ENCODE data around the gene CCDC107.

Gene CCDC107

GRCh38 chr9:35696520-35697215 lies 38.6 kb downstream of the CCDC107 start:
- no peaks in the 10 kb centered on the region for H3K9me3 ChIP-seq (ENCODE audit: control insufficient read depth in 5 of 5, low read length in 5 of 5)
- H3K4me1 ChIP-seq (ENCODE audit: control insufficient read depth in 5 of 5, insufficient read depth in 5 of 5, low read length in 5 of 5): peaks cover 0 to under 1% (median 0%) of the 10 kb centered on the region in 5 donors
- H3K27ac ChIP-seq (ENCODE audit: low read depth, low read length): no peak overlapping the region
- no peak overlapping the region for H3K4me3 ChIP-seq (ENCODE audit: low read depth in 1 of 5, low read length in 5 of 5)
- no peaks in the 10 kb centered on the region for H3K27me3 ChIP-seq (ENCODE audit: control insufficient read depth in 5 of 5, insufficient read depth in 4 of 5, low read length in 5 of 5)
- no peak overlapping the region for H3K9ac ChIP-seq (ENCODE audit: low read length in 5 of 5)
- peaks cover 14 to 61% (median 58%) of the 10 kb centered on the region in 5 donors for H3K36me3 ChIP-seq (ENCODE audit: control insufficient read depth in 5 of 5, insufficient read depth in 5 of 5, low read length in 5 of 5)

- Histone ChIP-seq H3K4me3 (ENCODE audit: low read depth in 1 of 5, low read length in 5 of 5) (no peak overlapping the region), H3K27ac (ENCODE audit: low read depth, low read length) (no peak overlapping the region), H3K9ac (ENCODE audit: low read length in 5 of 5) (no peak overlapping the region), H3K27me3 (ENCODE audit: control insufficient read depth in 5 of 5, insufficient read depth in 4 of 5, low read length in 5 of 5) (no peaks in the 10 kb centered on the region), H3K36me3 (ENCODE audit: control insufficient read depth in 5 of 5, insufficient read depth in 5 of 5, low read length in 5 of 5) (peaks cover 15 to 68% (median 65%) of the 10 kb centered on the region in 5 donors), H3K4me1 (ENCODE audit: control insufficient read depth in 5 of 5, insufficient read depth in 5 of 5, low read length in 5 of 5) (peaks cover 0 to 4% (median 0%) of the 10 kb centered on the region in 5 donors), H3K9me3 (ENCODE audit: control insufficient read depth in 5 of 5, low read length in 5 of 5) (no peaks in the 10 kb centered on the region)
These were observed 39.4 kb downstream of the CCDC107 start for GRCh38 chr9:35697486-35697885.

- Histone ChIP-seq H3K27me3 (ENCODE audit: control insufficient read depth in 5 of 5, insufficient read depth in 4 of 5, low read length in 5 of 5) (no peaks in the 10 kb centered on the region), H3K9ac (ENCODE audit: low read length in 5 of 5) (no peak overlapping the region), H3K4me3 (ENCODE audit: low read depth in 1 of 5, low read length in 5 of 5) (no peak overlapping the region), H3K36me3 (ENCODE audit: control insufficient read depth in 5 of 5, insufficient read depth in 5 of 5, low read length in 5 of 5) (peaks cover 15 to 76% (median 72%) of the 10 kb centered on the region in 5 donors), H3K9me3 (ENCODE audit: control insufficient read depth in 5 of 5, low read length in 5 of 5) (no peaks in the 10 kb centered on the region), H3K27ac (ENCODE audit: low read depth, low read length) (no peak overlapping the region), H3K4me1 (ENCODE audit: control insufficient read depth in 5 of 5, insufficient read depth in 5 of 5, low read length in 5 of 5) (peaks cover 0 to 4% (median 0%) of the 10 kb centered on the region in 5 donors)
These were observed 40.1 kb downstream of the CCDC107 start for GRCh38 chr9:35698231-35698630.

- Histone ChIP-seq H3K9ac (ENCODE audit: low read length in 5 of 5) (no peak overlapping the region), H3K27me3 (ENCODE audit: control insufficient read depth in 5 of 5, insufficient read depth in 4 of 5, low read length in 5 of 5) (no peaks in the 10 kb centered on the region), H3K4me3 (ENCODE audit: low read depth in 1 of 5, low read length in 5 of 5) (no peak overlapping the region), H3K27ac (ENCODE audit: low read depth, low read length) (no peak overlapping the region), H3K36me3 (ENCODE audit: control insufficient read depth in 5 of 5, insufficient read depth in 5 of 5, low read length in 5 of 5) (peaks cover 19 to 94% (median 90%) of the 10 kb centered on the region in 5 donors), H3K4me1 (ENCODE audit: control insufficient read depth in 5 of 5, insufficient read depth in 5 of 5, low read length in 5 of 5) (peaks cover 0 to 4% (median 0%) of the 10 kb centered on the region in 5 donors), H3K9me3 (ENCODE audit: control insufficient read depth in 5 of 5, low read length in 5 of 5) (no peaks in the 10 kb centered on the region)
These were observed 41.9 kb downstream of the CCDC107 start for GRCh38 chr9:35700031-35700430.

- H3K36me3 ChIP-seq (ENCODE audit: control insufficient read depth in 5 of 5, insufficient read depth in 5 of 5, low read length in 5 of 5): peaks cover 19 to 99% (median 96%) of the 10 kb centered on the region in 5 donors
- H3K4me3 ChIP-seq (ENCODE audit: low read depth in 1 of 5, low read length in 5 of 5): no peak overlapping the region
- H3K27me3 ChIP-seq (ENCODE audit: control insufficient read depth in 5 of 5, insufficient read depth in 4 of 5, low read length in 5 of 5): no peaks in the 10 kb centered on the region
- H3K27ac ChIP-seq (ENCODE audit: low read depth, low read length): no peak overlapping the region
- H3K4me1 ChIP-seq (ENCODE audit: control insufficient read depth in 5 of 5, insufficient read depth in 5 of 5, low read length in 5 of 5): peaks cover 0 to 6% (median 0%) of the 10 kb centered on the region in 5 donors
- H3K9ac ChIP-seq (ENCODE audit: low read length in 5 of 5): no peak overlapping the region
- no peaks in the 10 kb centered on the region for H3K9me3 ChIP-seq (ENCODE audit: control insufficient read depth in 5 of 5, low read length in 5 of 5)
These were observed 42.9 kb downstream of the CCDC107 start for GRCh38 chr9:35700942-35701341.

- no peaks in the 10 kb centered on the region for H3K9me3 ChIP-seq (ENCODE audit: control insufficient read depth in 5 of 5, low read length in 5 of 5)
- H3K4me1 ChIP-seq (ENCODE audit: control insufficient read depth in 5 of 5, insufficient read depth in 5 of 5, low read length in 5 of 5): peaks cover 0 to 9% (median 0%) of the 10 kb centered on the region in 5 donors
- H3K36me3 ChIP-seq (ENCODE audit: control insufficient read depth in 5 of 5, insufficient read depth in 5 of 5, low read length in 5 of 5): peaks cover 19 to 99% (median 98%) of the 10 kb centered on the region in 5 donors
- no peak overlapping the region for H3K4me3 ChIP-seq (ENCODE audit: low read depth in 1 of 5, low read length in 5 of 5)
- no peak overlapping the region for H3K27ac ChIP-seq (ENCODE audit: low read depth, low read length)
- no peaks in the 10 kb centered on the region for H3K27me3 ChIP-seq (ENCODE audit: control insufficient read depth in 5 of 5, insufficient read depth in 4 of 5, low read length in 5 of 5)
- H3K9ac ChIP-seq (ENCODE audit: low read length in 5 of 5): no peak overlapping the region
These were observed 44.6 kb downstream of the CCDC107 start for GRCh38 chr9:35702696-35703095.

GRCh38 chr9:35703906-35704672 lies 46.0 kb downstream of the CCDC107 start:
- Histone ChIP-seq H3K4me1 (ENCODE audit: control insufficient read depth in 5 of 5, insufficient read depth in 5 of 5, low read length in 5 of 5) (peaks cover 0 to 9% (median 0%) of the 10 kb centered on the region in 5 donors), H3K36me3 (ENCODE audit: control insufficient read depth in 5 of 5, insufficient read depth in 5 of 5, low read length in 5 of 5) (peaks cover 24 to 99% (median 98%) of the 10 kb centered on the region in 5 donors), H3K9me3 (ENCODE audit: control insufficient read depth in 5 of 5, low read length in 5 of 5) (no peaks in the 10 kb centered on the region), H3K27ac (ENCODE audit: low read depth, low read length) (no peak overlapping the region), H3K9ac (ENCODE audit: low read length in 5 of 5) (no peak overlapping the region), H3K4me3 (ENCODE audit: low read depth in 1 of 5, low read length in 5 of 5) (no peak overlapping the region), H3K27me3 (ENCODE audit: control insufficient read depth in 5 of 5, insufficient read depth in 4 of 5, low read length in 5 of 5) (no peaks in the 10 kb centered on the region)

GRCh38 chr9:35705372-35705771 lies 47.3 kb downstream of the CCDC107 start:
- Histone ChIP-seq H3K36me3 (ENCODE audit: control insufficient read depth in 5 of 5, insufficient read depth in 5 of 5, low read length in 5 of 5) (peaks cover 25 to 94% (median 93%) of the 10 kb centered on the region in 5 donors), H3K4me3 (ENCODE audit: low read depth in 1 of 5, low read length in 5 of 5) (no peak overlapping the region), H3K9me3 (ENCODE audit: control insufficient read depth in 5 of 5, low read length in 5 of 5) (no peaks in the 10 kb centered on the region), H3K4me1 (ENCODE audit: control insufficient read depth in 5 of 5, insufficient read depth in 5 of 5, low read length in 5 of 5) (peaks cover 0 to 9% (median 0%) of the 10 kb centered on the region in 5 donors), H3K9ac (ENCODE audit: low read length in 5 of 5) (no peak overlapping the region), H3K27ac (ENCODE audit: low read depth, low read length) (no peak overlapping the region), H3K27me3 (ENCODE audit: control insufficient read depth in 5 of 5, insufficient read depth in 4 of 5, low read length in 5 of 5) (no peaks in the 10 kb centered on the region)

- Histone ChIP-seq H3K9me3 (ENCODE audit: control insufficient read depth in 5 of 5, low read length in 5 of 5) (no peaks in the 10 kb centered on the region), H3K27ac (ENCODE audit: low read depth, low read length) (no peak overlapping the region), H3K9ac (ENCODE audit: low read length in 5 of 5) (no peak overlapping the region), H3K4me3 (ENCODE audit: low read depth in 1 of 5, low read length in 5 of 5) (no peak overlapping the region), H3K36me3 (ENCODE audit: control insufficient read depth in 5 of 5, insufficient read depth in 5 of 5, low read length in 5 of 5) (peaks cover 20 to 94% (median 93%) of the 10 kb centered on the region in 5 donors), H3K4me1 (ENCODE audit: control insufficient read depth in 5 of 5, insufficient read depth in 5 of 5, low read length in 5 of 5) (peaks cover 0 to 9% (median 0%) of the 10 kb centered on the region in 5 donors), H3K27me3 (ENCODE audit: control insufficient read depth in 5 of 5, insufficient read depth in 4 of 5, low read length in 5 of 5) (no peaks in the 10 kb centered on the region)
These were observed 47.8 kb downstream of the CCDC107 start for GRCh38 chr9:35705836-35706430.

- Histone ChIP-seq H3K4me1 (ENCODE audit: control insufficient read depth in 5 of 5, insufficient read depth in 5 of 5, low read length in 5 of 5) (peaks cover 0 to 9% (median 0%) of the 10 kb centered on the region in 5 donors), H3K36me3 (ENCODE audit: control insufficient read depth in 5 of 5, insufficient read depth in 5 of 5, low read length in 5 of 5) (peaks cover 13 to 94% (median 93%) of the 10 kb centered on the region in 5 donors), H3K4me3 (ENCODE audit: low read depth in 1 of 5, low read length in 5 of 5) (no peak overlapping the region), H3K27ac (ENCODE audit: low read depth, low read length) (no peak overlapping the region), H3K9ac (ENCODE audit: low read length in 5 of 5) (no peak overlapping the region), H3K9me3 (ENCODE audit: control insufficient read depth in 5 of 5, low read length in 5 of 5) (no peaks in the 10 kb centered on the region), H3K27me3 (ENCODE audit: control insufficient read depth in 5 of 5, insufficient read depth in 4 of 5, low read length in 5 of 5) (no peaks in the 10 kb centered on the region)
These were observed 48.9 kb downstream of the CCDC107 start for GRCh38 chr9:35706951-35707350.
